H1 (cell line): ENCODE measurements around the gene EGF. TPM values are rescaled to one million over a fixed set of nuclear protein-coding genes. Genes with fewer than 3 reads are reported as not detected.

Experiments used
- CTCF ChIA-PET: fragments of 300-600 bp; sonication (Branson Sonifier 250); formaldehyde crosslinking; loops from one replicate; lab custom pipeline; 2021; ENCODE audit not compliant: partially characterized antibody; lab: Charles Lee
- POLR2A ChIA-PET: fragments of 300-600 bp; sonication (Branson Sonifier 250); formaldehyde crosslinking; loops from one replicate; lab custom pipeline; 2021; ENCODE audit warnings: inconsistent platforms; ENCODE audit not compliant: partially characterized antibody; lab: Charles Lee
- DNase-seq, 2 experiments: peaks; one replicate each; pipeline versions ENCODE4 v3.0.0 to v3.0.0-alpha.2; 2010 to 2022; ENCODE audit warnings: low spot score in 2 of 2, low read depth in 1 of 2, mixed read lengths in 1 of 2
- FAIRE-seq: peaks from 2 replicates; lab custom pipeline; 2011; peaks lifted over from hg19 to GRCh38; lab: Jason Lieb, UNC
- H2AFZ ChIP-seq: 2 replicates; pipeline ENCODE4 v1.8.1; 2012; ENCODE audit warnings: low read length, inconsistent platforms
- H2AK5ac ChIP-seq: 2 replicates; pipeline ENCODE4 v1.6.1; 2013; ENCODE audit warnings: low read depth, low read length
- H2BK120ac ChIP-seq: replicated peaks from 2 replicates; pipeline ENCODE3; 2013; ENCODE audit warnings: low read depth, low read length, inconsistent platforms
- H2BK12ac ChIP-seq: 2 replicates; pipeline ENCODE4 v1.6.1; 2013; ENCODE audit warnings: low read depth, low read length
- H2BK15ac ChIP-seq: 2 replicates; pipeline ENCODE4 v1.6.1; 2013; ENCODE audit warnings: low read length
- H2BK20ac ChIP-seq: 2 replicates; pipeline ENCODE4 v1.6.1; 2013; ENCODE audit warnings: low read length
- H2BK5ac ChIP-seq: 2 replicates; pipeline ENCODE4 v1.6.1; 2013; ENCODE audit warnings: low read depth, low read length
- H3K14ac ChIP-seq: 2 replicates; pipeline ENCODE4 v1.6.1; 2013; ENCODE audit warnings: inconsistent platforms; ENCODE audit not compliant: insufficient read length
- H3K18ac ChIP-seq: 2 replicates; pipeline ENCODE4 v1.6.1; 2013; ENCODE audit warnings: low read length; ENCODE audit errors: extremely low read depth
- H3K23ac ChIP-seq: 2 replicates; pipeline ENCODE4 v1.6.1; 2013; ENCODE audit warnings: inconsistent platforms; ENCODE audit not compliant: insufficient read length
- H3K23me2 ChIP-seq: 2 replicates; pipeline ENCODE4 v1.6.1; 2013; ENCODE audit warnings: low read depth, low read length
- H3K27ac ChIP-seq: 2 replicates; pipeline ENCODE4 v1.6.1; 2011; ENCODE audit warnings: low read depth, low read length, inconsistent platforms
- H3K27me3 ChIP-seq, 4 experiments: replicated peaks in 1 of 4; 1 replicate in 1 of 4; 2 replicates in 3 of 4; pipeline versions ENCODE4 v1.6.1 to v1.8.1; 2011 to 2013; ENCODE audit warnings: low read length in 3 of 4, mild to moderate bottlenecking in 3 of 4, inconsistent platforms in 2 of 4, mixed read lengths in 2 of 4, moderate library complexity in 1 of 4; ENCODE audit not compliant: control insufficient read depth in 3 of 4, insufficient read depth in 3 of 4; ENCODE audit errors: extremely low read depth in 1 of 4
- H3K36me3 ChIP-seq, 4 experiments: 2 replicates each; pipeline versions ENCODE4 v1.6.1 to v1.8.1; 2011 to 2013; ENCODE audit warnings: mild to moderate bottlenecking in 4 of 4, low read length in 3 of 4, moderate library complexity in 2 of 4, control low read depth in 1 of 4, inconsistent platforms in 1 of 4; ENCODE audit not compliant: insufficient read depth in 4 of 4, control insufficient read depth in 2 of 4
- H3K4ac ChIP-seq: replicated peaks from 2 replicates; pipeline ENCODE3; 2013; ENCODE audit warnings: low read length, low read depth, mixed read lengths, inconsistent platforms; ENCODE audit not compliant: insufficient read length
- H3K4me1 ChIP-seq, 4 experiments: replicated peaks in 1 of 4; 1 replicate in 1 of 4; 2 replicates in 3 of 4; pipeline versions ENCODE4 v1.6.1 to v1.8.1; 2011 to 2013; ENCODE audit warnings: low read length in 3 of 4, inconsistent platforms in 2 of 4, mixed read lengths in 1 of 4; ENCODE audit not compliant: insufficient read depth in 4 of 4, control insufficient read depth in 3 of 4
- H3K4me2 ChIP-seq, 2 experiments: 2 replicates each; pipeline versions ENCODE4 v1.6.1 to v1.8.1; 2011 to 2013; ENCODE audit warnings: low read depth in 2 of 2, low read length in 2 of 2, control low read depth in 1 of 2, inconsistent platforms in 1 of 2, mild to moderate bottlenecking in 1 of 2; ENCODE audit not compliant: insufficient read depth in 1 of 2
- H3K4me3 ChIP-seq, 4 experiments: fragments of 200-600, 300-600 bp in 1 of 4; sonication (generic), shearing (Covaris generic), sonication (Bioruptor Twin) in 1 of 4; 2 replicates each; pipeline versions ENCODE4 v1.5.1 to v1.8.1; 2011 to 2016; ENCODE audit warnings: low read length in 4 of 4, low read depth in 3 of 4, control low read depth in 2 of 4, inconsistent platforms in 2 of 4, mild to moderate bottlenecking in 2 of 4, mixed read lengths in 1 of 4, moderate library complexity in 1 of 4; ENCODE audit not compliant: insufficient read depth in 2 of 4; ENCODE audit errors: extremely low read depth in 1 of 4
- H3K56ac ChIP-seq: replicated peaks from 2 replicates; pipeline ENCODE3; 2013; ENCODE audit warnings: low read depth, mild to moderate bottlenecking, mixed read lengths, low read length, inconsistent platforms; ENCODE audit not compliant: insufficient read length
- H3K79me1 ChIP-seq: 2 replicates; pipeline ENCODE4 v1.6.1; 2013; ENCODE audit warnings: low read depth, low read length, control low read depth
- H3K79me2 ChIP-seq, 2 experiments: 2 replicates each; pipeline versions ENCODE4 v1.6.1 to v1.8.1; 2012 to 2013; ENCODE audit warnings: low read length in 2 of 2, mild to moderate bottlenecking in 2 of 2, inconsistent platforms in 1 of 2; ENCODE audit not compliant: insufficient read depth in 2 of 2, control insufficient read depth in 1 of 2
- H3K9ac ChIP-seq, 4 experiments: replicated peaks in 1 of 4; 1 replicate in 1 of 4; 2 replicates in 3 of 4; pipeline versions ENCODE4 v1.6.1 to v1.8.1; 2011 to 2013; ENCODE audit warnings: low read depth in 3 of 4, low read length in 3 of 4, control low read depth in 2 of 4, mild to moderate bottlenecking in 2 of 4, moderate library complexity in 2 of 4, inconsistent platforms in 1 of 4; ENCODE audit errors: extremely low read depth in 1 of 4
- H3K9me3 ChIP-seq, 2 experiments: 2 replicates each; pipeline versions ENCODE4 v1.6.1 to v1.8.1; 2012 to 2013; ENCODE audit warnings: mild to moderate bottlenecking in 2 of 2, moderate library complexity in 2 of 2, control low read depth in 1 of 2, inconsistent platforms in 1 of 2, low read depth in 1 of 2, low read length in 1 of 2, mixed read lengths in 1 of 2; ENCODE audit not compliant: insufficient read depth in 2 of 2
- H4K20me1 ChIP-seq, 2 experiments: replicated peaks in 1 of 2; 2 replicates each; pipeline versions ENCODE3 to v1.8.1; 2011 to 2013; ENCODE audit warnings: inconsistent platforms in 2 of 2, low read length in 2 of 2, mild to moderate bottlenecking in 1 of 2; ENCODE audit not compliant: insufficient read depth in 2 of 2, control insufficient read depth in 1 of 2
- H4K5ac ChIP-seq: 2 replicates; pipeline ENCODE4 v1.6.1; 2013; ENCODE audit warnings: low read length, low read depth, mixed read lengths, inconsistent platforms; ENCODE audit not compliant: insufficient read length
- H4K8ac ChIP-seq: 2 replicates; pipeline ENCODE4 v1.8.0; 2013; ENCODE audit warnings: mild to moderate bottlenecking, moderate library complexity, low read length, inconsistent platforms; ENCODE audit not compliant: insufficient read depth; ENCODE audit errors: extremely low read depth
- H4K91ac ChIP-seq: replicated peaks from 2 replicates; pipeline ENCODE3; 2013; ENCODE audit warnings: low read length, mixed read lengths, inconsistent platforms; ENCODE audit not compliant: insufficient read length
- ASH2L ChIP-seq: fragments of 200-600, 300-600 bp; sonication (generic); IDR thresholded peaks from one replicate; pipeline ENCODE4 v1.7.1; 2017; ENCODE audit warnings: low read length
- BACH1 ChIP-seq: IDR thresholded peaks from 2 replicates; pipeline ENCODE4 v1.6.1; 2012; ENCODE audit warnings: low read length, improper control_type of control experiment
- BCL11A ChIP-seq, 2 experiments: IDR thresholded peaks; one replicate each; pipeline ENCODE4 v1.6.1; 2011; ENCODE audit warnings: low read depth in 2 of 2, low read length in 2 of 2, mild to moderate bottlenecking in 2 of 2
- BRCA1 ChIP-seq: IDR thresholded peaks from 2 replicates; pipeline ENCODE4 v1.6.1; 2012; ENCODE audit warnings: low read depth, low read length, improper control_type of control experiment
- CBX5 ChIP-seq: fragments of 300-800, 300-1000 bp; sonication (generic); IDR thresholded peaks from 2 replicates; pipeline ENCODE4 v1.7.1; 2016; ENCODE audit warnings: antibody characterized with exemption, low read length, low read depth
- CEBPB ChIP-seq: IDR thresholded peaks from 2 replicates; pipeline ENCODE4 v1.6.1; 2012; ENCODE audit warnings: low read depth, low read length
- E2F6 ChIP-seq: IDR thresholded peaks from 2 replicates; pipeline ENCODE4 v1.6.1; 2012; ENCODE audit warnings: inconsistent platforms
- HDAC6 ChIP-seq: IDR thresholded peaks from one replicate; pipeline ENCODE4 v1.7.1; 2012; ENCODE audit warnings: low read depth, mild to moderate bottlenecking, inconsistent platforms, low read length, moderate library complexity
- JUN ChIP-seq: IDR thresholded peaks from 2 replicates; pipeline ENCODE4 v1.6.1; 2011; ENCODE audit warnings: low read depth, mild to moderate bottlenecking, improper control_type of control experiment, low read length
- POU5F1 ChIP-seq: IDR thresholded peaks from 2 replicates; pipeline ENCODE4 v1.6.1; 2011; ENCODE audit warnings: low read depth, mild to moderate bottlenecking, low read length, moderate library complexity
- SIN3A ChIP-seq, 2 experiments: IDR thresholded peaks in 1 of 2; conservative IDR thresholded peaks in 1 of 2; 2 replicates each; pipeline ENCODE4 v1.6.1; 2011 to 2012; ENCODE audit warnings: low read length in 2 of 2, improper control_type of control experiment in 1 of 2, low read depth in 1 of 2, mild to moderate bottlenecking in 1 of 2
- SP1 ChIP-seq: IDR thresholded peaks from 2 replicates; pipeline ENCODE4 v1.6.1; 2011; ENCODE audit warnings: low read depth, low read length
- TAF7 ChIP-seq: optimal IDR thresholded peaks from 2 replicates; pipeline ENCODE3; 2011; ENCODE audit warnings: low read depth, mild to moderate bottlenecking, inconsistent platforms, low read length, moderate library complexity, borderline replicate concordance
- WGBS, 2 experiments: shearing (Covaris generic) in 1 of 2; methylation state at CpG; one replicate each; pipeline versions ENCODE4 v1.1.6 to v1.1.7; 2013 to 2015; ENCODE audit warnings: low lambda C conversion rate in 2 of 2, mixed read lengths in 2 of 2, inconsistent platforms in 1 of 2, low coverage in 1 of 2, missing lambda C conversion rate in 1 of 2; ENCODE audit not compliant: insufficient replicate concordance in 2 of 2, insufficient coverage in 1 of 2, insufficient read length in 1 of 2; ENCODE audit errors: extremely low coverage in 1 of 2, missing lambda C conversion rate in 1 of 2; 5-methylcytosine and 5-hydroxymethylcytosine counted together
- polyA plus RNA-seq, 7 experiments: library from polyadenylated mRNA; depleted of rRNA in 3 of 7; stranded (reverse) in 5 of 7; unstranded in 2 of 7; fragments of >200 nt in 5 of 7; fragments of 200-250 nt in 2 of 7; gene quantifications; 1 replicate in 5 of 7; 2 replicates in 1 of 7; 4 replicates in 1 of 7; pipeline versions ENCODE4 v1.2.1 to v1.2.3, GENCODE V29; 2011 to 2013; ENCODE audit warnings: missing spikeins in 2 of 7, mixed read lengths in 2 of 7
- total RNA-seq: library from RNA; stranded (reverse); fragmentation: NEBNext Ultra II Directional; extraction: Animal tissue kit (Norgen Biotek cat#: 25700); gene quantifications from 2 replicates; pipeline ENCODE4 v1.2.1, GENCODE V29; 2021

Gene EGF
- total and polyA plus RNA-seq, 2 of the 8 experiments (the other 6 are each of a cell fraction or from before 2014, with no cell fraction given), result 1.5 to 2.6 TPM

GRCh38 chr4:109887071-109887470 lies 25.6 kb upstream of the EGF start:
- Histone ChIP-seq H3K9ac (no peak overlapping the region), H3K27ac (no peak overlapping the region), H3K27me3 (peaks cover 0 to 2% (median 0%) of the 10 kb centered on the region in 4 experiments; a peak in 1 of 7 replicates), H2BK20ac (no peak overlapping the region), H2BK12ac (no peak overlapping the region), H4K8ac (no peak overlapping the region), H2AFZ (no peak overlapping the region), H2BK15ac (no peak overlapping the region), H3K4me1 (no peaks in the 10 kb centered on the region), H3K4ac (no peak overlapping the region), H3K23ac (no peak overlapping the region), H3K56ac (no peak overlapping the region), H3K79me1 (no peaks in the 10 kb centered on the region), H3K9me3 (no peaks in the 10 kb centered on the region), H2BK120ac (no peak overlapping the region), H4K20me1 (no peaks in the 10 kb centered on the region), H3K23me2 (no peaks in the 10 kb centered on the region), H3K4me2 (no peak overlapping the region), H4K5ac (no peak overlapping the region), H3K18ac (no peak overlapping the region), H4K91ac (no peak overlapping the region), H3K36me3 (no peaks in the 10 kb centered on the region), H3K4me3 (no peak overlapping the region), H2BK5ac (no peak overlapping the region), H3K14ac (no peak overlapping the region), H2AK5ac (no peak overlapping the region), H3K79me2 (no peaks in the 10 kb centered on the region)
- 80% methylated on average over 6 of the region's 6 CpGs; no CpG with 5 or more reads in 1 of the 2 experiments for WGBS, 2 experiments
- ChIA-PET POLR2A (no interaction called here), CTCF (interaction anchor here (0.6 to 1.0 kb wide), 2 partner anchors 38 to 43 kb away, joined by 3 read pairs; no protein-coding TSS in a partner anchor)
- DNase-seq (no peak), FAIRE-seq (no peak)
- TF ChIP-seq E2F6 (no peak), SP1 (no peak), TAF7 (no peak), BACH1 (no peak), JUN (no peak), POU5F1 (no peak), BCL11A (IDR thresholded peaks at IDR 0.05; ENCODE audit: low read depth in 2 of 2, low read length in 2 of 2) (no peak), BRCA1 (no peak), CBX5 (no peak), HDAC6 (no peak), CEBPB (no peak), SIN3A (conservative IDR thresholded peaks at IDR 0.05 in 1 of 2, IDR thresholded peaks at IDR 0.05 in 1 of 2; ENCODE audit: low read depth in 1 of 2, low read length in 2 of 2) (no peak), ASH2L (no peak)
